Measurements from ENCODE around the gene SLC24A3.

The SLC24A3 gene

DNA sequence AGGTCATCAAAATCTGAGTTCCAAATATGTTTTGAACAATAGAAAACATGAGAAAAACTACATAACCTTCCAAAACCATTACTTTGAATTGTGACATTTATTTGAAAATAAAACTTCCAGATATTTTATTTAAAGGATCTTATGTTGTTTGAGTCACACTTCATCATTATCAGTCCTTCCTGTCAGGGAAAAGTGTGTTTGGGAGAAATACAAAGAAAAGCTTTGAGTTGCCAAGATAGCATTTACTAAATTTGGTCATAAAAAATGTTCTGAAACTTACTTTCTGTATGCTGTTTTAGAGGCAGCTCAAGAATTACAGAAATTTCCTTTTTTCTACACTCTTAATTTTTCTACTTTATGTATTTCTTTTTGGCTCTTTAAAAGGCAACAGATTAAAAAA, 337.5 kb downstream of the SLC24A3 start:
- no peaks in the 10 kb centered on the region for H3K4me1 Mint-ChIP-seq (ENCODE audit: low read depth)
- intact Hi-C loops (cut with micrococcal nuclease): no loop called here
- no peaks in the 10 kb centered on the region for H3K9me3 Mint-ChIP-seq
- H3K36me3 Mint-ChIP-seq (ENCODE audit: low read depth): no peaks in the 10 kb centered on the region
- H3K27ac Mint-ChIP-seq: no peak overlapping the region
- H3K27me3 Mint-ChIP-seq: no peaks in the 10 kb centered on the region
- no peak overlapping the region for H3K4me3 Mint-ChIP-seq

DNA sequence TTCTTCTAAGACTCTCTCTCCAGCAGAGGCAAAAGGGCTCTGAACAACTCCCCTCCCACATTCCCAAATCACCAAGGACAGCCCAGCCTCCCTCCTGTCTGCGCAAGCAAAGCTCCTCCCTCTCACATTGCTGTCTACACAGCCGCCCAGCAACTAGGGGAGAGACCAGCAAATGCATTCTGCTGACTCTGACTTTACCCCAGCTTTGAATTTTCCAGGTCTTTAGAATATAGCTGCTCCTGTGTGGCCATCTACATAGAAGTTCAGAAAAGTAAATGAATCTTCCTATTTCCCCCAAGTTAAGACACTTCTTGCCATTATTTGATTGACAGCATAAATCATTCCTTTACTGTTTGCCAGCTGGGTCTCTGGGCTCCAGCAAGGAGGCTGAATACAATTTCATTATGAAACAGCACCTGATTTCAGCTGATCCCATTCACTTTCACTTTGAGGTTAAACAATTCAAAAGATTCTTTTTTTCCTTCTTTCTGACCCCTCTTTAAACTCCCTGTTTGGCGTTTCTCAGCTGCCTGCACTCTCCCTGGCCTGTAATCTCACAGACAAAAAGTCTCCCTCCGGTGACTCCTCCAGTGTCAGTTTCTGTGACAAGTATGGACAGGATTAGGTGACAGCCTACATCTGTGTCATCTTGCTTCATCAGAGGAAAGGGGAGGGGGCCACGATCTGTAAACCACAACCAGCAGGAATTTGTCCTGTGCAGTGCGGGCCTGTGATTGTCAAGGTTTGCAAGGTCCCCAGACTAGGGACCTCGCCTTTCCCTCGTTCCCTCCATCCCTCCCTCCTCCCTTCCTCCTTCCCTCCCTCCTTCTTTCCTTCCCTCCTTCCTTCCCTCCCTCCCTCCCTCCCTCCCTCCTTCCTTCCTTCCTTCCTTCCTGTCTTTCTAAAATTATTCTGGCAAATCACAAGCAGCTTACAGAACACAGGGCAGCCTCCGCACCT, 340.1 kb downstream of the SLC24A3 start:
- intact Hi-C loops (cut with micrococcal nuclease): no loop called here
- Mint-ChIP-seq H3K9me3 (no peaks in the 10 kb centered on the region), H3K27me3 (no peaks in the 10 kb centered on the region), H3K4me1 (ENCODE audit: low read depth) (peaks cover 6% of the 10 kb centered on the region), H3K4me3 (no peak overlapping the region), H3K36me3 (ENCODE audit: low read depth) (no peaks in the 10 kb centered on the region), H3K27ac (no peak overlapping the region)

DNA sequence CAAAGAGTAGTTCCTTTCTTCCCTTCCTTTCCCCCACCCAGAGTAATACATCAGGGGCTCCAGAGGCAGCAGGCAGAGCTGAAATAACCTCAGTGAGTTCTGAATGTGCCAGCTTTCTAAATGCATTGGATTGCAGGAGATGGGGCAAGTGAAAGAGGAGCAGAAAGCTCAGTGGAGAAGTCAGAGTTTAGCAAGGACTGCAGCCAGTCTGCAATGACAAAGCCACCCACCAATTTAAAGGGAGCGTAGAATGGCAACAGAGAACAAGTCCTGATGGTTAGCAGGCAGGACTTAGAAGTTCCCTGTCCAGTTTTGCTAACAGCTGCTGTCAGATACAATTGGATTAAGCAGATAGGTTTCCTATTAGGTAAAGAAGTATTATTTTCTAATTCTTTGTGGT, 342.2 kb downstream of the SLC24A3 start:
- Mint-ChIP-seq H3K27ac (no peak overlapping the region), H3K9me3 (no peaks in the 10 kb centered on the region), H3K4me1 (ENCODE audit: low read depth) (peaks cover 6% of the 10 kb centered on the region), H3K4me3 (no peak overlapping the region), H3K27me3 (no peaks in the 10 kb centered on the region), H3K36me3 (ENCODE audit: low read depth) (no peaks in the 10 kb centered on the region)
- intact Hi-C loops (cut with micrococcal nuclease): no loop called here

DNA sequence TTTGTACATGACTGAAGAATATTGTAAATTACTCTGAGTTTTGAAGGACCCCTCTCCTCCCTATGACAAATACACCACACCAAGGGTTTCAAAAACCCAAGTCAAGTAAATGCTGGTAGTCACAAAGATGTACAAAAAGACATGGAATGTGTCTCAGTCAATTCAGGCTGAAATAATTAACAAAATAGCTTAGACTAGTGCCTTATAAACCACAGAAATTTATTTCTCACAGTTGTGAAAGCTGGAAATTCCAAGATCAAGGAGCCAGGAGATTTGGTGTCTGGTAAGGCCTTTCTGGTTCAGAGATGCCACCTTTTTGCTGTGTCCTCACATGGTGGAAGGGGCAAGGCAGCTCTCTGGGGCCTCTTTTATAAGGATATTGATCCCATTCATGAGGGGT, 343.3 kb downstream of the SLC24A3 start:
- Mint-ChIP-seq H3K27me3 (no peaks in the 10 kb centered on the region), H3K4me1 (ENCODE audit: low read depth) (peaks cover 6% of the 10 kb centered on the region), H3K9me3 (no peaks in the 10 kb centered on the region), H3K36me3 (ENCODE audit: low read depth) (no peaks in the 10 kb centered on the region), H3K27ac (no peak overlapping the region), H3K4me3 (no peak overlapping the region)
- intact Hi-C loops (cut with micrococcal nuclease): no loop called here

DNA sequence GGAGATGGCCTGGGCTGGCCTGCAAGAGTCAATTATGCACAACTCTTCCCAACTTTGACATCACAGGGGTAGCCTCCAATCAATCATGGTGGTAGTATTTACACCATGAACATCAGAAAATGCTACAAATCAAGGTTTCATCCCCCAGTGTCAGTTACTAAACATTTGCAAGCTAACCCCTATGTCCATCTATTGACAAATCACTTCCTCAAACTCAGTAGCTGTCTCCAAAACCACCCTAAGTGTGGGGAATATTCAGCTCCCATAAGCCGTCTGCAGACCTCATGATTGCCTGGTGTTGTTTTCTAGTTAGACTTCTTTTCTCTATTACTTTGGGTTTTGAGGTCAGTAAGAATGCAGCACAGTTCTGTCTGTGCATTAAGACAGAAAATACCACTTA, 344.8 kb downstream of the SLC24A3 start:
- Mint-ChIP-seq H3K4me3 (no peak overlapping the region), H3K9me3 (no peaks in the 10 kb centered on the region), H3K36me3 (ENCODE audit: low read depth) (no peaks in the 10 kb centered on the region), H3K27ac (no peak overlapping the region), H3K27me3 (no peaks in the 10 kb centered on the region), H3K4me1 (ENCODE audit: low read depth) (peaks cover 6% of the 10 kb centered on the region)
- intact Hi-C loops (cut with micrococcal nuclease): no loop called here

DNA sequence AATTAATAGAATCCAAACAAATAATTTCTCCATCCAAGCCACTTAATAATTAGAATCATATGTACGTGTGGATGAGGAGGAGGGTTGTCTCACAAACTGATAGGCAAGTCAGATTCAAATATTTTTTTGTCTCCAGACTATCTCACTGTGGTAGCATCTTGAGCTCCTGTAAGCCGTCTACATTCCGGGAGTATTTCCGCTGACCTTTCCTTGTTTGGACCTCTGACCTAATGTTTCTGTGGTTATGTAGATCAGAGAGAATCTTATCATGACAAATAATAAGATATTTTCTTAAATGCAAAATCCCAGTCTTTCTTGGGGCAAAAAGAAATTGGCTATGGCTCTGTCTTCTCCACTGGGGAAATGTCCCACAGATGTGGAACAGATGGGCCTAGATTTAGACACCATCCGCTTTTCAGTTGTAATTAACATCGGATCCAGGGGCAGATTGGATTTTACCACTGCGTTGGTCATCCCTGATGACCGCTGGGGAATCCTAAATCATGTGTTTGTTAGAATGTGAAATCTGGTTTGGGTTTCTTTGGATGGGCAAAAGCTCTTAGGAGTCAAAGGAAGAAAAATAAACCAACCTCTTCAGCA, 348.5 kb downstream of the SLC24A3 start:
- Mint-ChIP-seq H3K4me3 (no peak overlapping the region), H3K27ac (no peak overlapping the region), H3K9me3 (no peaks in the 10 kb centered on the region), H3K36me3 (ENCODE audit: low read depth) (no peaks in the 10 kb centered on the region), H3K27me3 (no peaks in the 10 kb centered on the region), H3K4me1 (ENCODE audit: low read depth) (peaks cover 6% of the 10 kb centered on the region)
- intact Hi-C loops (cut with micrococcal nuclease): no loop called here

DNA sequence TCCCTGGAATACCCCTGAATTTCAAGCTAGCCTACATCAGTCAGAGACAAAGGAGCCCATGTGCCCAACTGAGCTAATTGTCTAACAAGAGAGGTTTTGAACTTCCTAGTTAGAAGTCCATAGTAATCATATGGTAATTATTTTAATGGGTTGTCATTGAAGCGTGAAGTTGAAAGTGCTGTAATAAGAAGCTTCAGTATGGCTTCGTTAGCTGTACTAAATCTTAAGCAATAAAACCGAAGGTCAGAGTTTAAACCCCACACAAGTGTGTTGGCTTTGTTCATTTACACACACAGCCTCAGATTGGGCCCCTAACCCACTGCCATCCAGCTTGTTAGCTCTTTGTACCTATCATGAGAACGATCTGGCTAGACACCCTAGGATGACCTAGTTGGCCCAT, 350.0 kb downstream of the SLC24A3 start:
- Mint-ChIP-seq H3K36me3 (ENCODE audit: low read depth) (no peaks in the 10 kb centered on the region), H3K27ac (no peak overlapping the region), H3K4me1 (ENCODE audit: low read depth) (peaks cover under 1% of the 10 kb centered on the region), H3K9me3 (no peaks in the 10 kb centered on the region), H3K4me3 (no peak overlapping the region), H3K27me3 (no peaks in the 10 kb centered on the region)
- intact Hi-C loops (cut with micrococcal nuclease): no loop called here

DNA sequence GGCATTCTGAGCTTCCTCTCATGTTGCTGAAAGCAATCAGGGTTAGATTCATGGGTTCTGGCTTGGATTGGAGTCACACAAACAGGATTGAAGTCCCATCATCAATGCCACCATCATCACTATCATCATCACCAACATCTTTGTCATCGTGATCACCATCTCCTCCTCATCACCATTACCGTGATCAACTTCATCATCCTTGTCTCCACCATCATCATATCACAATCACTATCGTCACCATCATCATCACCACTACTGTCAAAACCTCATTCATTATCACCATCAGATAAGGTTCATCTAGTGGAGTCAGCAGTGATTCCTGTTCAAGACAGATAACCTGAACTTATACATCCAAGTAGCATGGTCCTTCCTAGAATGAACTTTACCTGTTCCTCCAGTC, 351.8 kb downstream of the SLC24A3 start:
- H3K4me3 Mint-ChIP-seq: no peak overlapping the region
- no peaks in the 10 kb centered on the region for H3K4me1 Mint-ChIP-seq (ENCODE audit: low read depth)
- intact Hi-C loops (cut with micrococcal nuclease): no loop called here
- H3K27me3 Mint-ChIP-seq: peaks cover under 1% of the 10 kb centered on the region
- H3K27ac Mint-ChIP-seq: no peak overlapping the region
- no peaks in the 10 kb centered on the region for H3K36me3 Mint-ChIP-seq (ENCODE audit: low read depth)
- H3K9me3 Mint-ChIP-seq: peaks cover 3% of the 10 kb centered on the region

DNA sequence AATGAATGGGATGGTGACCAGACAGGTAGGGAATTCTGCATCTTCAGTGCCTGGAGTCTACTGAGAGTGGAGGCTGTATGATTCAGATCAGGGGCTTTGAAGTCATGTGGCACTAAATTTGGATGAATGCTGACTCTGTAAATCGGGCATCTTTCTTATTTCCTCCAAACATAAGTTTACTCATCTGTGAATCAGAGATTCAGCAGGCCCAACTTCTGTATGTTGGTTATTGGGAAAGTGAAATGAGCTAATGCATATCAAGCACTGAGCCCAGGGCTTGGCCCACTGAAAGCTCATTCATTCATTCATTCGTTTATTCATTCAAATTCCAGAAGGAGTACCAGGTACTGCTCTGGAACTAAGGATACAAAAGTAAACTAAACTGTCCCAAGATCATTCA, 353.3 kb downstream of the SLC24A3 start:
- H3K9me3 Mint-ChIP-seq: peaks cover 18% of the 10 kb centered on the region
- no peak overlapping the region for H3K4me3 Mint-ChIP-seq
- peaks cover 2% of the 10 kb centered on the region for H3K27me3 Mint-ChIP-seq
- no peak overlapping the region for H3K27ac Mint-ChIP-seq
- no peaks in the 10 kb centered on the region for H3K36me3 Mint-ChIP-seq (ENCODE audit: low read depth)
- intact Hi-C loops (cut with micrococcal nuclease): no loop called here
- no peaks in the 10 kb centered on the region for H3K4me1 Mint-ChIP-seq (ENCODE audit: low read depth)

DNA sequence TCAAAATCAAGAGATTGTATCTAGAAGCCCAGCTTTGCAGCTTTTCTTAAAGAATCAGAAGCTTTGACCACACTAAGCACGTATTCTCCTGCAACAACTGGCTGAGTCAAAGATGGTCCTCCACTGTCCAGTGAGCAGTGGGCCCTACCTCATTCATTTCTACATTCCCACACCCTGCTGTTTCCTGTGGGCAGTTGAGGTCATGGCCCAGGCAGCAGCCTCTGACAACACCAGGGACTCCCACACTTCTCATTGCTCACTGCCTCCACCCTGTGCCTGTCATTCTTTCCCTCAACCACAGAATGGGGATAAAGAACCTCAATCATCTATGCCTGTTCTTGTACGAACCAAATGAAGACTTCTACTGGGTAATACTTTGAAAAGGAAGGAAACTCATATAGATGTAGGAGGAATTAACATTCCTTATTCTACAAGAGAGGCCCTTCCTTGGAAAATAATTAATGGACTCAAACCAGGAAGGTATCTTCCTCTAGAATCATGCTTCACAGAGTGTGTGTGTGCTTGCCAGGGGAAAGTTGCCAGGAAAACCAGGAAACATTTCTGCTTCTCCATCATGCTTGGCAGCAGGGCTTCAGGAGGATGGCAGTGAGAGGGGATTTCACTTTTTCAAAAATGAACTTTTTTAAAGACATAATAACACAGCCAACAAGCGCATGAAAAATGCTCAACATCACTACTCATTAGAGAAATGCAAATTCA, 353.9 kb downstream of the SLC24A3 start:
- no peak overlapping the region for H3K4me3 Mint-ChIP-seq
- no peaks in the 10 kb centered on the region for H3K4me1 Mint-ChIP-seq (ENCODE audit: low read depth)
- peaks cover 2% of the 10 kb centered on the region for H3K27me3 Mint-ChIP-seq
- H3K27ac Mint-ChIP-seq: no peak overlapping the region
- no peaks in the 10 kb centered on the region for H3K36me3 Mint-ChIP-seq (ENCODE audit: low read depth)
- peaks cover 20% of the 10 kb centered on the region for H3K9me3 Mint-ChIP-seq
- intact Hi-C loops (cut with micrococcal nuclease): no loop called here

DNA sequence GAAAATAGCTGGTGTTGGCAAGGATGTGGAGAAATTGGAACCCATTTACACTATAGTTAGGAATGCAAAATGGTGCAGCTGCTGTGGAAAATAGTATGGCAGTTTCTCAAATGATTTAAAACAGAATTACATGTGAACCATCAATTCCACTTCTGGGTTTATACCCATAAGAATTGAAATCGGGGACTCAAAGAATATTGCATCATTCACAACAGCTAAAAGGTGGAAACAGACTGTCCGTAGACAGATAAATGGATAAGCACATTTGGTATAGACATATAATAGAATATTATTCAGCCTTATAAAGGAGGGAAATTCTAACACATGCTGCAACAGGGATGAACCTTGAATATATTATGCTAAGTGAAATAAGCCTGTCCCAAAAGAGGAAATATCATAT, 355.7 kb downstream of the SLC24A3 start:
- H3K9me3 Mint-ChIP-seq: peaks cover 20% of the 10 kb centered on the region
- peaks cover 2% of the 10 kb centered on the region for H3K27me3 Mint-ChIP-seq
- intact Hi-C loops (cut with micrococcal nuclease): no loop called here
- H3K36me3 Mint-ChIP-seq (ENCODE audit: low read depth): no peaks in the 10 kb centered on the region
- no peak overlapping the region for H3K27ac Mint-ChIP-seq
- no peak overlapping the region for H3K4me3 Mint-ChIP-seq
- no peaks in the 10 kb centered on the region for H3K4me1 Mint-ChIP-seq (ENCODE audit: low read depth)

DNA sequence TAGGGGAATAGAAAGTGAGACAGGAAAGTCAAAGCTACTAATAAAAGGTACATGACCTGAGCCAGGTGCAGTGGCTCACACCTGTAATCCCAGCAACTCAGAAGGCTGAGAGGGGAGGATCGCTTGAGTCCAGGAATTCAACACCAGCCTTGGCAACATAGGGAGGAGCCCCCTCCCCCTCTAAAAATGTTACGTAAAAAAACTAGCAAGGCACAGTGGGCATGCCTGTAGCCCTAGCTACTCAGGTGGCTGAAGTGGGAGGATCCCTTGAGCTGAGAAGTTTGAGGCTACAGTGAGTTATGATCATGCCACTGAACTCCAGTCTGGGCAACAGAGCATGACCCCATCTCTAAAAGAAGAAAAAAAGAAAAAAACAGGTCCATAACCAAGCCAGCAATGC, 359.6 kb downstream of the SLC24A3 start:
- intact Hi-C loops (cut with micrococcal nuclease): no loop called here
- Mint-ChIP-seq H3K9me3 (peaks cover 20% of the 10 kb centered on the region), H3K27me3 (peaks cover 2% of the 10 kb centered on the region), H3K4me1 (ENCODE audit: low read depth) (no peaks in the 10 kb centered on the region), H3K27ac (no peak overlapping the region), H3K36me3 (ENCODE audit: low read depth) (no peaks in the 10 kb centered on the region), H3K4me3 (no peak overlapping the region)

DNA sequence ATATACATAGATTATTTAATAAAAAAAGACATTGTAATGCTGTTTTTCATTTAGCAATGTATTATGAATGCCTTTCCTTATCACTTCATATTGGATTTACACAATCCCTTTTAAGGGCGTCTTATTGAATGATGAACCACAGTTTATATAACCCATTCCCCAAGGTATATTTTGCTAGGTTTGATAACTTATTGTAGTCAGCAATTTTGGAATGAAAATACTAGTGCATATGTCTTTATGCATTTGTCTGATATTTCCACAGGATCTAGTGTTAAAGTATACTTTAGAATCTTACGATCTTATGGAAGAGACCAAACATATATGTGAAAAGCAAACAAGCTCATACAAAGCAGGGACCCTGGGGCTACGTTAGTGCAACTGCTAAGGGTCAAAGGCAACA, 365.2 kb downstream of the SLC24A3 start:
- Mint-ChIP-seq H3K36me3 (ENCODE audit: low read depth) (no peaks in the 10 kb centered on the region), H3K27ac (no peak overlapping the region), H3K9me3 (no peaks in the 10 kb centered on the region), H3K27me3 (no peaks in the 10 kb centered on the region), H3K4me1 (ENCODE audit: low read depth) (no peaks in the 10 kb centered on the region), H3K4me3 (no peak overlapping the region)
- intact Hi-C loops (cut with micrococcal nuclease): no loop called here

DNA sequence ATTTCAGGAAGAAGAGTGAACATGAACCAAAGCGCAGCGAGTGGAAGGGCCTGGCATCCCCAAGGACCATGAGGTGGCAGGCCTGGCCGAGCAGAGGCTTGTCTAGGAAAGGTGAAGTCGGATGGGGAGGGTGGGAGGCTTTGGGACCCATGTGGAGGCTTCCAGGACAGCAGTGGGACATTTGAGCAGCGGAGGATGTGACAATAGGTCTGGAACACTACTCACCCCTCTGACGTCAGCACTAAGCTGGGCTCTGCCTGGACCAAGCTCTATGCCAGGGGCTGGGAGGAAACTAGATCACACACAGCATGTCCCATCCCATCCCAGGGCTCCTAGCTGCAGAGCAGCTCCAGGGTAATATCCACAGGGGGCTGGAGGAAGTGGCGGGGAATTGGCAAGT, 370.3 kb downstream of the SLC24A3 start:
- Mint-ChIP-seq H3K27me3 (no peaks in the 10 kb centered on the region), H3K9me3 (no peaks in the 10 kb centered on the region), H3K4me3 (no peak overlapping the region), H3K27ac (no peak overlapping the region), H3K4me1 (ENCODE audit: low read depth) (no peaks in the 10 kb centered on the region), H3K36me3 (ENCODE audit: low read depth) (no peaks in the 10 kb centered on the region)
- intact Hi-C loops (cut with micrococcal nuclease): loop anchor here (1.0 to 5.0 kb wide), 2 partner anchors 376 to 950 kb away; no protein-coding TSS in a partner anchor

Measured in dendritic cell treated with granulocyte-macrophage colony-stimulating factor and Interleukin-4, amounts not matched to agents 40 ng/mL and 50 ng/mL, for 4 days (primary cell).